ENCODE measurements around the gene TOMM70. TPM values are rescaled to one million over a fixed set of nuclear protein-coding genes. Genes with fewer than 3 reads are reported as not detected.

Gene TOMM70
- total and polyA plus RNA-seq, 2 of the 13 experiments (the other 11 are each of a cell fraction or from before 2014, with no cell fraction given): 27.0 to 77.2 TPM

- TF ChIP-seq ZNF431 (CRISPR knock-in tag; IDR thresholded peaks at IDR 0.05; ENCODE audit: borderline replicate concordance, low read depth) (no peak; the same call in 1 of the 2 replicates), ZHX2 (IDR thresholded peaks at IDR 0.05; ENCODE audit: low read depth) (no peak), ZHX2 (CRISPR knock-in tag; IDR thresholded peaks at IDR 0.05; ENCODE audit: borderline replicate concordance) (no peak; the same call in 1 of the 2 replicates), ZNF546 (CRISPR knock-in tag; conservative IDR thresholded peaks at IDR 0.05) (no peak), ESRRA (CRISPR knock-in tag; IDR thresholded peaks at IDR 0.05; ENCODE audit: low read depth) (no peak), STAT6 (CRISPR knock-in tag; IDR thresholded peaks at IDR 0.05; ENCODE audit: borderline replicate concordance) (no peak), ZHX1 (CRISPR knock-in tag; IDR thresholded peaks at IDR 0.05; ENCODE audit: low read depth) (peak; percentile 46; the same call in 1 of the 2 replicates), MTF1 (CRISPR knock-in tag; IDR thresholded peaks at IDR 0.05) (no peak), SALL1 (CRISPR knock-in tag; IDR thresholded peaks at IDR 0.05) (peak; percentile 34; the same call in 1 of the 2 replicates), MED13 (CRISPR knock-in tag; IDR thresholded peaks at IDR 0.05) (peak; percentile 57; the same call in 1 of the 2 replicates), SOX13 (IDR thresholded peaks at IDR 0.05) (peak; percentile 28; the same call in 1 of the 2 replicates), SOX13 (CRISPR knock-in tag; conservative IDR thresholded peaks at IDR 0.05 in 1 of 2, IDR thresholded peaks at IDR 0.05 in 1 of 2) (peak in 1 of 2 experiments; percentile 56; a peak in 1 of 4 replicates), ZNF33A (CRISPR knock-in tag; IDR thresholded peaks at IDR 0.05; ENCODE audit: borderline replicate concordance) (no peak), RNF2 (conservative IDR thresholded peaks at IDR 0.05; ENCODE audit: low read depth) (0 out of 2 replicates have a peak, but pooled peaks have one; percentile 54)
Measured at GRCh38 chr3:100334488-100335351, 66.2 kb downstream of the TOMM70 start, which contains the start of gene NIT2 (continued).
